ENCODE data around the gene PCDHGA4.
"Not testable (repeated sequence)": the region's sequence is repeated elsewhere in the genome, so short reads cannot be mapped to it uniquely, and the experiment has no call there.

Gene PCDHGA4

GRCh38 chr5:141384471-141385267, 29.8 kb downstream of the PCDHGA4 start:
- DNase-seq = no peak

GRCh38 chr5:141387557-141388311, 32.9 kb downstream of the PCDHGA4 start, which contains the start of gene PCDHGB4:
TSS of gene PCDHGB4 (plus strand) at chr5:141387698. CDS start at chr5:141387885, 187 bp downstream.
- not testable (repeated sequence) for DNase-seq

- no peak for DNase-seq
Observed at GRCh38 chr5:141388661-141389060, 33.8 kb downstream of the PCDHGA4 start.

GRCh38 chr5:141389153-141390042, 34.6 kb downstream of the PCDHGA4 start:
- no peak for DNase-seq

- DNase-seq = no peak
Observed at GRCh38 chr5:141392429-141393198, 37.8 kb downstream of the PCDHGA4 start, which contains the start of gene PCDHGA8. TSS of gene PCDHGA8 (plus strand) at chr5:141392633. CDS start at chr5:141392814, 181 bp downstream.

- no peak for DNase-seq
Observed at GRCh38 chr5:141393267-141393666, 38.4 kb downstream of the PCDHGA4 start.

- DNase-seq = not testable (repeated sequence)
Observed at GRCh38 chr5:141394401-141395187, 39.8 kb downstream of the PCDHGA4 start.

GRCh38 chr5:141397756-141398551, 43.1 kb downstream of the PCDHGA4 start, which contains the start of gene PCDHGB5:
TSS of gene PCDHGB5 (plus strand) at chr5:141397947. CDS start at chr5:141398128, 181 bp downstream.
- DNase-seq = not testable (repeated sequence)

- DNase-seq = no peak
Observed at GRCh38 chr5:141398608-141399007, 43.8 kb downstream of the PCDHGA4 start.

- no peak for DNase-seq
Observed at GRCh38 chr5:141399555-141400258, 44.9 kb downstream of the PCDHGA4 start.

- no peak for DNase-seq
Observed at GRCh38 chr5:141402553-141403243, 47.9 kb downstream of the PCDHGA4 start, which contains the start of gene PCDHGA9. TSS of gene PCDHGA9 (plus strand) at chr5:141402778. CDS start at chr5:141402953, 175 bp downstream.

- DNase-seq = no peak
Observed at GRCh38 chr5:141403387-141403786, 48.6 kb downstream of the PCDHGA4 start.

Data from activated T-cell treated with anti-CD3 and anti-CD28 coated beads for 4 hours (primary cell).